SK-N-SH treated with all-trans-retinoic acid at 6 μM for 48 hours (cell line): ENCODE results near the gene GPC3.

Experiments used
- ATAC-seq: fragments of 200-7000 bp; cut with Tn5 transposase; 3 replicates; pipeline ENCODE4 v1.9.1; 2020; ENCODE audit warnings: mild to moderate bottlenecking, moderate library complexity
- ARNTL ChIP-seq: fragments of 450-650 bp; formaldehyde crosslinking; IDR thresholded peaks from 2 replicates; pipeline ENCODE4 v1.5.0; 2020; ENCODE audit warnings: low read depth, mild to moderate bottlenecking, moderate library complexity, borderline replicate concordance
- BACH2 ChIP-seq: fragments of 250-450 bp; sonication (Bioruptor Pico); IDR thresholded peaks from 2 replicates; pipeline ENCODE4 v1.9.0; 2021; ENCODE audit warnings: mild to moderate bottlenecking, borderline replicate concordance
- CSDC2 ChIP-seq: fragments of 250-450 bp; sonication (Bioruptor Pico); IDR thresholded peaks from 2 replicates; pipeline ENCODE4 v1.5.0; 2020; ENCODE audit warnings: mild to moderate bottlenecking, moderate library complexity
- ESRRG ChIP-seq: fragments of 250-450 bp; sonication (Bioruptor Pico); IDR thresholded peaks from 2 replicates; pipeline ENCODE4 v1.6.1; 2021; ENCODE audit warnings: mild to moderate bottlenecking
- GLIS3 ChIP-seq: fragments of 250-450 bp; sonication (Bioruptor Pico); IDR thresholded peaks from 2 replicates; pipeline ENCODE4 v1.5.0; 2020; ENCODE audit warnings: mild to moderate bottlenecking, moderate library complexity
- ISL1 ChIP-seq: fragments of 250-450 bp; sonication (Bioruptor Pico); IDR thresholded peaks from 2 replicates; pipeline ENCODE4 v2.1.2; 2022; ENCODE audit warnings: mild to moderate bottlenecking, moderate library complexity
- OSR1 ChIP-seq: fragments of 250-450 bp; sonication (Bioruptor Pico); IDR thresholded peaks from 2 replicates; pipeline ENCODE4 v1.8.0; 2022; ENCODE audit warnings: moderate library complexity, mild to moderate bottlenecking, inconsistent platforms
- PPARA ChIP-seq: fragments of 250-450 bp; sonication (Bioruptor Pico); IDR thresholded peaks from 2 replicates; pipeline ENCODE4 v1.5.0; 2020; ENCODE audit warnings: mild to moderate bottlenecking, borderline replicate concordance
- RARB ChIP-seq: fragments of 250-450 bp; sonication (Bioruptor Pico); IDR thresholded peaks from 2 replicates; pipeline ENCODE4 v1.8.0; 2021; ENCODE audit warnings: mild to moderate bottlenecking, moderate library complexity
- SNAI2 ChIP-seq: fragments of 250-450 bp; sonication (Bioruptor Pico); IDR thresholded peaks from 2 replicates; pipeline ENCODE4 v1.5.0; 2020; ENCODE audit warnings: mild to moderate bottlenecking, moderate library complexity
- TCF4 ChIP-seq: fragments of 250-450 bp; sonication (Bioruptor Pico); IDR thresholded peaks from 2 replicates; pipeline ENCODE4 v1.8.0; 2021; ENCODE audit warnings: mild to moderate bottlenecking, moderate library complexity, borderline replicate concordance
- ZC3H10 ChIP-seq: fragments of 250-450 bp; sonication (Bioruptor Pico); IDR thresholded peaks from 2 replicates; pipeline ENCODE4 v1.5.1; 2021; ENCODE audit warnings: mild to moderate bottlenecking, moderate library complexity
- ZFP3 ChIP-seq: fragments of 250-450 bp; sonication (Bioruptor Pico); IDR thresholded peaks from 2 replicates; pipeline ENCODE4 v1.5.0; 2020; ENCODE audit warnings: mild to moderate bottlenecking, moderate library complexity
- ZFP30 ChIP-seq: fragments of 450-650 bp; formaldehyde crosslinking; IDR thresholded peaks from 2 replicates; pipeline ENCODE4 v1.5.0; 2022; ENCODE audit warnings: mild to moderate bottlenecking, moderate library complexity
- ZNF565 ChIP-seq: fragments of 450-650 bp; formaldehyde crosslinking; conservative IDR thresholded peaks from 2 replicates; pipeline ENCODE4 v1.5.0; 2020; ENCODE audit warnings: low read depth, mild to moderate bottlenecking, moderate library complexity
- ZNF70 ChIP-seq: fragments of 450-650 bp; formaldehyde crosslinking; IDR thresholded peaks from 2 replicates; pipeline ENCODE4 v1.5.0; 2020; ENCODE audit warnings: mild to moderate bottlenecking, moderate library complexity
- ZNF8 ChIP-seq: fragments of 450-650 bp; formaldehyde crosslinking; IDR thresholded peaks from 2 replicates; pipeline ENCODE4 v1.5.0; 2020; ENCODE audit warnings: mild to moderate bottlenecking, moderate library complexity
- TF ChIP-seq, protein P1 (sequence below): fragments of 250-450 bp; sonication (Bioruptor Pico); IDR thresholded peaks from 2 replicates; pipeline ENCODE4 v1.5.0; 2020; ENCODE audit warnings: mild to moderate bottlenecking, moderate library complexity
- TF ChIP-seq, protein P2 (sequence below): fragments of 250-450 bp; sonication (Bioruptor Pico); IDR thresholded peaks from 2 replicates; pipeline ENCODE4 v1.5.1; 2020; ENCODE audit warnings: low read depth, mild to moderate bottlenecking, moderate library complexity
- TF ChIP-seq, protein P3 (sequence below): fragments of 250-450 bp; sonication (Bioruptor Pico); IDR thresholded peaks from 2 replicates; pipeline ENCODE4 v1.5.1; 2021; ENCODE audit warnings: mild to moderate bottlenecking, moderate library complexity
- TF ChIP-seq, protein P4 (sequence below): fragments of 250-450 bp; sonication (Bioruptor Pico); IDR thresholded peaks from 2 replicates; pipeline ENCODE4 v1.8.0; 2020; ENCODE audit warnings: mild to moderate bottlenecking, moderate library complexity, borderline replicate concordance
- TF ChIP-seq, protein P5 (sequence below): fragments of 250-450 bp; sonication (Bioruptor Pico); IDR thresholded peaks from 2 replicates; pipeline ENCODE4 v1.8.0; 2021; ENCODE audit warnings: low read depth, mild to moderate bottlenecking, moderate library complexity, borderline replicate concordance

The GPC3 gene

DNA sequence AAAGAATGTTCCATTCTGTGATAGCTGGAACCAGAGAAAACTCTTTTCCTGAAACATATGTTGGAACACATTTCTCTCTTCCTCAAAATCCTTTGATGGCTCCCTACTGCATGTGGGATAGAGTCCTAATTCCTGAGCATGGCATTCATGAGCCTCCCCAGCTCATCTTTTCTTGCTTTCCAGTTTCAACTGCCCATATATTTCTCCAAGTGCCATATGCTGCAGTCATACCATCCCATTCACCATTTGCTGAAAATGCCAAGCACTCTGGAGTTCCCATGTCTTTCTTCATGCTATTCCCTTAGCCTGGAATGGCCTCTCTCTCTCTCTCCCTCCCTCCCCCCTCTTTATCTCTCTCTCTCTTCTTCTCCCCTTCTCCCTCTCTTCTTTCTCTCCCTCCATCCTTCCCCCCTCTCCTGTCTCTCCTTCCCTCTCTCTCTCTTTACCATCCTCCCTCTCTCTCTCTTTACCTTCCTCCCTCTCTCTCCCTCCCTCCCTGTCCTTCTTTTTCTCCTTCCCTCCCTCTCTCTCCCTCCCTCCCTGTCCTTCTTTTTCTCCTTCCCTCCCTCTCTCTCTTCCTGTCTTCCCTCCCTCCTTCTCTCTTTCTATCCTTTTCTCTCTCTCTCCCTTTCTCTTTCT is 436.0 kb downstream of the GPC3 start:
- no peak for ATAC-seq
- TF ChIP-seq ISL1 = no peak
- TF ChIP-seq, protein P1, sequence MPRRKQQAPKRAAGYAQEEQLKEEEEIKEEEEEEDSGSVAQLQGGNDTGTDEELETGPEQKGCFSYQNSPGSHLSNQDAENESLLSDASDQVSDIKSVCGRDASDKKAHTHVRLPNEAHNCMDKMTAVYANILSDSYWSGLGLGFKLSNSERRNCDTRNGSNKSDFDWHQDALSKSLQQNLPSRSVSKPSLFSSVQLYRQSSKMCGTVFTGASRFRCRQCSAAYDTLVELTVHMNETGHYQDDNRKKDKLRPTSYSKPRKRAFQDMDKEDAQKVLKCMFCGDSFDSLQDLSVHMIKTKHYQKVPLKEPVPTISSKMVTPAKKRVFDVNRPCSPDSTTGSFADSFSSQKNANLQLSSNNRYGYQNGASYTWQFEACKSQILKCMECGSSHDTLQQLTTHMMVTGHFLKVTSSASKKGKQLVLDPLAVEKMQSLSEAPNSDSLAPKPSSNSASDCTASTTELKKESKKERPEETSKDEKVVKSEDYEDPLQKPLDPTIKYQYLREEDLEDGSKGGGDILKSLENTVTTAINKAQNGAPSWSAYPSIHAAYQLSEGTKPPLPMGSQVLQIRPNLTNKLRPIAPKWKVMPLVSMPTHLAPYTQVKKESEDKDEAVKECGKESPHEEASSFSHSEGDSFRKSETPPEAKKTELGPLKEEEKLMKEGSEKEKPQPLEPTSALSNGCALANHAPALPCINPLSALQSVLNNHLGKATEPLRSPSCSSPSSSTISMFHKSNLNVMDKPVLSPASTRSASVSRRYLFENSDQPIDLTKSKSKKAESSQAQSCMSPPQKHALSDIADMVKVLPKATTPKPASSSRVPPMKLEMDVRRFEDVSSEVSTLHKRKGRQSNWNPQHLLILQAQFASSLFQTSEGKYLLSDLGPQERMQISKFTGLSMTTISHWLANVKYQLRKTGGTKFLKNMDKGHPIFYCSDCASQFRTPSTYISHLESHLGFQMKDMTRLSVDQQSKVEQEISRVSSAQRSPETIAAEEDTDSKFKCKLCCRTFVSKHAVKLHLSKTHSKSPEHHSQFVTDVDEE (CRISPR knock-in tag) = no peak
- no peak for TF ChIP-seq ESRRG
- TF ChIP-seq OSR1 (CRISPR knock-in tag) = no peak

DNA sequence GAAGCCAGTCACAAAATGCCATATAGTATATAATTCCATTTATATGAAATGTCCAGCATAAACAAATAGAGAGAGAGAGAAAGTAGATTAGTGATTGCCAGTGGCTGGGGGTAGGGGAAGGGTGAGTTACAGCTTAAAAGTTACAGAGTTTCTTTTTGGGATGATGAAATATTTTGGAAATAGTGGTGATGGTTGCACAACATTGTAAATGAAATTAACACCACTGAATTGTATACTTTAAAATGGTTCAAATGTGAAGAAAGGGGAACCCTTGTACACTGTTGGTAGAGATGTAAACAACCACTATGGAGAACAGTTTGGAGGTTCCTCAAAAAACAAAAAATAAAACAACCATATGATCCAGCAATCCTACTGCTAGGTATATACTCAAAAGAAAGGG is 439.0 kb downstream of the GPC3 start:
- TF ChIP-seq GLIS3 (CRISPR knock-in tag) (no peak), ZNF70 (CRISPR knock-in tag) (no peak), RARB (CRISPR knock-in tag) (no peak), ESRRG (no peak), TCF4 (CRISPR knock-in tag) (no peak), OSR1 (CRISPR knock-in tag) (no peak)
- no peak for ATAC-seq

DNA sequence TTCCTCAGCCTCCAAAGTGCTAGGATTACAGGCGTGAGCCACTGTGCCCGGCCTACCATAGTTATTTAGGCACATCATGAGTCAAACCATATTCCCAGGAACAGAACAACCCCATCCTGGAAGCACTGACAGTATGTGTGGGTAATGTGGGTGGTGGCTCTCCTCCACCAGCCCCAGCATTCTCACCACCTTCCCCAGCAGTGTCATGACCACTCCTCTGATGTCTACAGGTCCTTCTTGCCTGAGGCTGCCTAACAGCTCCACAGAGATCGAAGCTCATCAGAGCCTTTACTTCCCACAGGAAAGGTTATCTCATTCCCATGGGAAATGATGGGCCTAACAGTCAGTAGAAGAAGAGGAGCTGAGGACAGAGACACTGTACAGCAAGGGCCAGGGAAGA is 440.6 kb downstream of the GPC3 start:
- ATAC-seq = no peak
- TF ChIP-seq ISL1 = no peak
- no peak for TF ChIP-seq ZC3H10
- no peak for TF ChIP-seq ZNF565 (CRISPR knock-in tag)
- TF ChIP-seq, protein P2, sequence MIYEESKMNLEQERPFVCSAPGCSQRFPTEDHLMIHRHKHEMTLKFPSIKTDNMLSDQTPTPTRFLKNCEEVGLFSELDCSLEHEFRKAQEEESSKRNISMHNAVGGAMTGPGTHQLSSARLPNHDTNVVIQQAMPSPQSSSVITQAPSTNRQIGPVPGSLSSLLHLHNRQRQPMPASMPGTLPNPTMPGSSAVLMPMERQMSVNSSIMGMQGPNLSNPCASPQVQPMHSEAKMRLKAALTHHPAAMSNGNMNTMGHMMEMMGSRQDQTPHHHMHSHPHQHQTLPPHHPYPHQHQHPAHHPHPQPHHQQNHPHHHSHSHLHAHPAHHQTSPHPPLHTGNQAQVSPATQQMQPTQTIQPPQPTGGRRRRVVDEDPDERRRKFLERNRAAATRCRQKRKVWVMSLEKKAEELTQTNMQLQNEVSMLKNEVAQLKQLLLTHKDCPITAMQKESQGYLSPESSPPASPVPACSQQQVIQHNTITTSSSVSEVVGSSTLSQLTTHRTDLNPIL (CRISPR knock-in tag) = no peak
- TF ChIP-seq, protein P3, sequence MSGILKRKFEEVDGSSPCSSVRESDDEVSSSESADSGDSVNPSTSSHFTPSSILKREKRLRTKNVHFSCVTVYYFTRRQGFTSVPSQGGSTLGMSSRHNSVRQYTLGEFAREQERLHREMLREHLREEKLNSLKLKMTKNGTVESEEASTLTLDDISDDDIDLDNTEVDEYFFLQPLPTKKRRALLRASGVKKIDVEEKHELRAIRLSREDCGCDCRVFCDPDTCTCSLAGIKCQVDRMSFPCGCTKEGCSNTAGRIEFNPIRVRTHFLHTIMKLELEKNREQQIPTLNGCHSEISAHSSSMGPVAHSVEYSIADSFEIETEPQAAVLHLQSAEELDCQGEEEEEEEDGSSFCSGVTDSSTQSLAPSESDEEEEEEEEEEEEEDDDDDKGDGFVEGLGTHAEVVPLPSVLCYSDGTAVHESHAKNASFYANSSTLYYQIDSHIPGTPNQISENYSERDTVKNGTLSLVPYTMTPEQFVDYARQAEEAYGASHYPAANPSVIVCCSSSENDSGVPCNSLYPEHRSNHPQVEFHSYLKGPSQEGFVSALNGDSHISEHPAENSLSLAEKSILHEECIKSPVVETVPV (CRISPR knock-in tag) = no peak
- no peak for TF ChIP-seq TCF4 (CRISPR knock-in tag)
- TF ChIP-seq ZNF70 (CRISPR knock-in tag) = no peak
- TF ChIP-seq CSDC2 (CRISPR knock-in tag) = no peak
- TF ChIP-seq PPARA (CRISPR knock-in tag) = no peak
- TF ChIP-seq ARNTL = no peak
- TF ChIP-seq, protein P4, sequence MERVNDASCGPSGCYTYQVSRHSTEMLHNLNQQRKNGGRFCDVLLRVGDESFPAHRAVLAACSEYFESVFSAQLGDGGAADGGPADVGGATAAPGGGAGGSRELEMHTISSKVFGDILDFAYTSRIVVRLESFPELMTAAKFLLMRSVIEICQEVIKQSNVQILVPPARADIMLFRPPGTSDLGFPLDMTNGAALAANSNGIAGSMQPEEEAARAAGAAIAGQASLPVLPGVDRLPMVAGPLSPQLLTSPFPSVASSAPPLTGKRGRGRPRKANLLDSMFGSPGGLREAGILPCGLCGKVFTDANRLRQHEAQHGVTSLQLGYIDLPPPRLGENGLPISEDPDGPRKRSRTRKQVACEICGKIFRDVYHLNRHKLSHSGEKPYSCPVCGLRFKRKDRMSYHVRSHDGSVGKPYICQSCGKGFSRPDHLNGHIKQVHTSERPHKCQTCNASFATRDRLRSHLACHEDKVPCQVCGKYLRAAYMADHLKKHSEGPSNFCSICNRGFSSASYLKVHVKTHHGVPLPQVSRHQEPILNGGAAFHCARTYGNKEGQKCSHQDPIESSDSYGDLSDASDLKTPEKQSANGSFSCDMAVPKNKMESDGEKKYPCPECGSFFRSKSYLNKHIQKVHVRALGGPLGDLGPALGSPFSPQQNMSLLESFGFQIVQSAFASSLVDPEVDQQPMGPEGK = no peak
- no peak for TF ChIP-seq ZFP3
- TF ChIP-seq BACH2 (CRISPR knock-in tag) = no peak
- no peak for TF ChIP-seq OSR1 (CRISPR knock-in tag)
- TF ChIP-seq, protein P5, sequence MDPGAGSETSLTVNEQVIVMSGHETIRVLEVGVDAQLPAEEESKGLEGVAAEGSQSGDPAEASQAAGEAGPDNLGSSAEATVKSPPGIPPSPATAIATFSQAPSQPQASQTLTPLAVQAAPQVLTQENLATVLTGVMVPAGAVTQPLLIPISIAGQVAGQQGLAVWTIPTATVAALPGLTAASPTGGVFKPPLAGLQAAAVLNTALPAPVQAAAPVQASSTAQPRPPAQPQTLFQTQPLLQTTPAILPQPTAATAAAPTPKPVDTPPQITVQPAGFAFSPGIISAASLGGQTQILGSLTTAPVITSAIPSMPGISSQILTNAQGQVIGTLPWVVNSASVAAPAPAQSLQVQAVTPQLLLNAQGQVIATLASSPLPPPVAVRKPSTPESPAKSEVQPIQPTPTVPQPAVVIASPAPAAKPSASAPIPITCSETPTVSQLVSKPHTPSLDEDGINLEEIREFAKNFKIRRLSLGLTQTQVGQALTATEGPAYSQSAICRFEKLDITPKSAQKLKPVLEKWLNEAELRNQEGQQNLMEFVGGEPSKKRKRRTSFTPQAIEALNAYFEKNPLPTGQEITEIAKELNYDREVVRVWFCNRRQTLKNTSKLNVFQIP (CRISPR knock-in tag) = no peak
- TF ChIP-seq SNAI2 (CRISPR knock-in tag) = no peak
- TF ChIP-seq ESRRG = no peak
- TF ChIP-seq ZNF8 (CRISPR knock-in tag) = no peak
- TF ChIP-seq ZFP30 (CRISPR knock-in tag) = no peak
- no peak for TF ChIP-seq RARB (CRISPR knock-in tag)
